RWPE1 (cell line): ENCODE data around the gene AFG1L.

ENCODE experiments used
- CTCF ChIA-PET: fragments of 350-600 bp; sonication (Branson Sonifier 250); formaldehyde crosslinking; extraction: SDS; loops from one replicate; lab custom pipeline; 2021; lab: Yijun Ruan, JAX
- POLR2A ChIA-PET: fragments of 400-600 bp; formaldehyde crosslinking; extraction: SDS; loops from one replicate; lab custom pipeline; 2020; ENCODE audit warnings: antibody characterized with exemption; ENCODE audit not compliant: low non-redundant PET; lab: Yijun Ruan, JAX
- DNase-seq: peaks from one replicate; pipeline ENCODE4 v3.0.0; 2012; ENCODE audit warnings: low spot score
- H3K27ac ChIP-seq: fragments of 450-650 bp; 2 replicates; pipeline ENCODE4 v1.5.1; 2017
- TF ChIP-seq, protein P1 (sequence below): fragments of 450-650 bp; conservative IDR thresholded peaks from 2 replicates; pipeline ENCODE4 v1.5.1; 2017; ENCODE audit warnings: low read depth, mild to moderate bottlenecking

Gene AFG1L

GRCh38 chr6:108565091-108565766 lies 270.4 kb downstream of the AFG1L start:
- CTCF ChIA-PET: no interaction called here
- POLR2A ChIA-PET: no interaction called here
- no peak overlapping the region for H3K27ac ChIP-seq
- TF ChIP-seq, protein P1, sequence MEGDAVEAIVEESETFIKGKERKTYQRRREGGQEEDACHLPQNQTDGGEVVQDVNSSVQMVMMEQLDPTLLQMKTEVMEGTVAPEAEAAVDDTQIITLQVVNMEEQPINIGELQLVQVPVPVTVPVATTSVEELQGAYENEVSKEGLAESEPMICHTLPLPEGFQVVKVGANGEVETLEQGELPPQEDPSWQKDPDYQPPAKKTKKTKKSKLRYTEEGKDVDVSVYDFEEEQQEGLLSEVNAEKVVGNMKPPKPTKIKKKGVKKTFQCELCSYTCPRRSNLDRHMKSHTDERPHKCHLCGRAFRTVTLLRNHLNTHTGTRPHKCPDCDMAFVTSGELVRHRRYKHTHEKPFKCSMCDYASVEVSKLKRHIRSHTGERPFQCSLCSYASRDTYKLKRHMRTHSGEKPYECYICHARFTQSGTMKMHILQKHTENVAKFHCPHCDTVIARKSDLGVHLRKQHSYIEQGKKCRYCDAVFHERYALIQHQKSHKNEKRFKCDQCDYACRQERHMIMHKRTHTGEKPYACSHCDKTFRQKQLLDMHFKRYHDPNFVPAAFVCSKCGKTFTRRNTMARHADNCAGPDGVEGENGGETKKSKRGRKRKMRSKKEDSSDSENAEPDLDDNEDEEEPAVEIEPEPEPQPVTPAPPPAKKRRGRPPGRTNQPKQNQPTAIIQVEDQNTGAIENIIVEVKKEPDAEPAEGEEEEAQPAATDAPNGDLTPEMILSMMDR: no peak
- DNase-seq: no peak

DNA sequence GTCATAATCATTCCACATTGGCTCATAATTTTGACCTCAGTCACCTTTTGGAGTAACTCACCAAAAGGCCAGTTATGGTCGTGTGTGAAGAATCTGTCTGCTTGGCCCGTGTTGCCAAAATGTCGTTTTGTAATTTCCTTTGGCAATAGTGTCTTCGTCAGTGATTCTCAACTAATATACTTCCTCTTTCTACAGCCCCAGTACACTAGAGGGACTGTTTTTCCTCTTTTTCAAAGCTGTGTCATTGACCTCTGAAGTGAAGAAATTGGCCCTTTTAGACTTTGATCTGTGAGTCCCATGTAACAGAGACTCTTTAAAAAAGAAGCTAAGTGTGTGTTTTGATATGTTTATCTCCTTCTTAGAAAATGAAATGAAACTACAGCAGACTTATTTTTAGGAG lies 271.0 kb downstream of the AFG1L start:
- H3K27ac ChIP-seq: no peak overlapping the region
- DNase-seq: no peak
- CTCF ChIA-PET: interaction anchor here (0.6 kb wide), 1 partner anchor 89 kb away, joined by 3 read pairs; no protein-coding TSS in a partner anchor
- TF ChIP-seq, protein P1: no peak
- POLR2A ChIA-PET: no interaction called here

DNA sequence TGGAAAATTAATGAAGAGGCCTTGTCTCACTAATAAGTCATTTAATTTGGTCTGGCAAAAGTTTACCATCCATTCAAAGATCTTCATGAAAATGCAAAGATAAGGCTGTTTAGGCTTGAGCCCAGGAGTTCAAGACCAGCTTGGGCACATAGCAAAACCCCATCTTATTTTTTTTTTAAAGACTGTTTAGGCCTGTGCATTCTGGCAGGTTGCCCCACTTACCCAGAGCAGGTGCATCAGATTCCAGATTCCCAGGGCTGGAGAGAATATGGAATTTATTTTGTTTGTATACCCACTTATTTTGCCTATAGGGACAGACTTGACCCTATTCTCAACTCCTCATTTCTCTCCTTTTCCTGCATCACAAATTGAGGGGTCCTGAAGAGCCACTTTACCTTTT lies 271.6 kb downstream of the AFG1L start:
- POLR2A ChIA-PET: no interaction called here
- no peak for DNase-seq
- TF ChIP-seq, protein P1: no peak
- no peak overlapping the region for H3K27ac ChIP-seq
- CTCF ChIA-PET: interaction anchor here (0.6 kb wide), 1 partner anchor 90 kb away, joined by 3 read pairs; no protein-coding TSS in a partner anchor

- ChIA-PET POLR2A (no interaction called here), CTCF (interaction anchor here (0.5 to 0.9 kb wide), 4 partner anchors 9 to 363 kb away, joined by 3 to 5 read pairs (median 4); no protein-coding TSS in a partner anchor)
- no peak overlapping the region for H3K27ac ChIP-seq
- DNase-seq: no peak
- TF ChIP-seq, protein P1: no peak
Measured at GRCh38 chr6:108568101-108568500, 273.2 kb downstream of the AFG1L start.

GRCh38 chr6:108568551-108569305 lies 273.9 kb downstream of the AFG1L start:
- H3K27ac ChIP-seq: no peak overlapping the region
- POLR2A ChIA-PET: no interaction called here
- TF ChIP-seq, protein P1: no peak
- CTCF ChIA-PET: interaction anchor here (0.5 to 0.9 kb wide), 5 partner anchors 8 to 440 kb away, joined by 3 to 5 read pairs (median 3); no protein-coding TSS in a partner anchor
- DNase-seq: no peak

- no peak for DNase-seq
- POLR2A ChIA-PET: no interaction called here
- TF ChIP-seq, protein P1: no peak
- H3K27ac ChIP-seq: no peak overlapping the region
- CTCF ChIA-PET: no interaction called here
Measured at GRCh38 chr6:108570517-108570916, 275.7 kb downstream of the AFG1L start.
